Measurements from ENCODE around the gene SP8.

DNA sequence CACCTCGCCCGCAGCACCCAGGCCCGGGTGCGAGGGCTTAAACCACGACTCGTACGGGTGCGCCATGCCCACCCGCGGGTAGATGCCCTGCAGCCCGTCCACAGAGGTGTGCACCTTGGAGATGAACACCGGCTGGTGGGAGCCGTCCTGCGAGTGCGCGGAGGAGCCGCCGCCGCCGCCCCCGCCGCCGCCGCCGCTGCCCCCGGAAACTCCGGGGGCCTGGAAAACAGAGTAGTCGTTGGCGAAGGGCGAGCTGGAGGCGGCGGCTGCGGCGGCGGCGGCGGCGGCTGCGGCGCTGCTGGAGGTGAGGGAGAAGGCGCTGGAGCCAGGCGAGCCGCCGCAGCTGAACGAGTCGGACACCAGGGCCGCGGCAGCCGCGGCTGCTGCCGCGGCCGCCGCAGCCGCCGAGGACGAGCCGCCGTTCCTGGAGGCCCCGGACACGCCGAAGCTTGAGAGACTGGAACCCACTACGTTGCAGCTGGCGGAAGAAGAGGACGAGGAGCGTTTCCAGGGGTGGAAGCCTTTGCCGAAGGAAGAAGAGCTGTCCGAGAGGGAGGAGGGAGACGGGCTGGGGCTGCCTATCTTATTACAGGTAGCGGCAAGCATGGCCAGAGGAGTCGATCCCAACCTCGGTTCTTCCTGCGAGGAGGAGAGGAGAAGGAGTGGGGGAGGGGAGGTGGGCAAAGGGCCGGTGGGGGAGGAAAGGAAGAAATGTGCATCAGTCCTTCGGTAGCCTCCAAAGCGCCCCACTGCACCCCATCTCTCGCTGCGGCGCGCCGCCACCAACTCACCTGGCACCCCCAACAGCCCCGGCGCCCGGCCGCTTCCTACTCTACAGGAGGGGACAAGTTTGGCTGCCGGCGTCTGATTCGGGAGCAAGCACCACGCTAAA is 1.3 kb downstream of the SP8 start:
- TF ChIP-seq, protein P1, sequence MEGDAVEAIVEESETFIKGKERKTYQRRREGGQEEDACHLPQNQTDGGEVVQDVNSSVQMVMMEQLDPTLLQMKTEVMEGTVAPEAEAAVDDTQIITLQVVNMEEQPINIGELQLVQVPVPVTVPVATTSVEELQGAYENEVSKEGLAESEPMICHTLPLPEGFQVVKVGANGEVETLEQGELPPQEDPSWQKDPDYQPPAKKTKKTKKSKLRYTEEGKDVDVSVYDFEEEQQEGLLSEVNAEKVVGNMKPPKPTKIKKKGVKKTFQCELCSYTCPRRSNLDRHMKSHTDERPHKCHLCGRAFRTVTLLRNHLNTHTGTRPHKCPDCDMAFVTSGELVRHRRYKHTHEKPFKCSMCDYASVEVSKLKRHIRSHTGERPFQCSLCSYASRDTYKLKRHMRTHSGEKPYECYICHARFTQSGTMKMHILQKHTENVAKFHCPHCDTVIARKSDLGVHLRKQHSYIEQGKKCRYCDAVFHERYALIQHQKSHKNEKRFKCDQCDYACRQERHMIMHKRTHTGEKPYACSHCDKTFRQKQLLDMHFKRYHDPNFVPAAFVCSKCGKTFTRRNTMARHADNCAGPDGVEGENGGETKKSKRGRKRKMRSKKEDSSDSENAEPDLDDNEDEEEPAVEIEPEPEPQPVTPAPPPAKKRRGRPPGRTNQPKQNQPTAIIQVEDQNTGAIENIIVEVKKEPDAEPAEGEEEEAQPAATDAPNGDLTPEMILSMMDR (IDR thresholded peaks at IDR 0.05): no peak
- TF ChIP-seq POLR2A (IDR thresholded peaks at IDR 0.05): no peak
